Stimulated activated CD4-positive, alpha-beta T cell treated with anti-CD3 and anti-CD28 coated beads, Interleukin-12 subunit alpha, Interleukin-12 subunit beta, amount 100 ng/mL, for 24 hours (primary cell): Measurements from ENCODE around the gene SEC31B.
A peak's percentile ranks its signal among the peaks of the same experiment; 100 is the strongest.

Experiments used
- DNase-seq, 2 experiments: peaks; one replicate each; pipeline ENCODE4 v3.0.0-alpha.2; 2020; ENCODE audit warnings: low read depth in 2 of 2

SEC31B gene

GRCh38 chr10:100529475-100530298 is 10.0 kb upstream of the SEC31B start, which contains the start of gene NDUFB8:
TSS of gene NDUFB8 (minus strand) at chr10:100529871. CDS start at chr10:100529851, 20 bp downstream.
- peak; percentile 79 to 80 for DNase-seq

- DNase-seq, result no peak
These were observed 9.3 kb upstream of the SEC31B start for GRCh38 chr10:100528921-100529474.

- DNase-seq, result no peak
These were observed 8.6 kb upstream of the SEC31B start for GRCh38 chr10:100528123-100528886.

- DNase-seq, result no peak
These were observed 5.0 kb upstream of the SEC31B start for GRCh38 chr10:100524638-100525037.

DNA sequence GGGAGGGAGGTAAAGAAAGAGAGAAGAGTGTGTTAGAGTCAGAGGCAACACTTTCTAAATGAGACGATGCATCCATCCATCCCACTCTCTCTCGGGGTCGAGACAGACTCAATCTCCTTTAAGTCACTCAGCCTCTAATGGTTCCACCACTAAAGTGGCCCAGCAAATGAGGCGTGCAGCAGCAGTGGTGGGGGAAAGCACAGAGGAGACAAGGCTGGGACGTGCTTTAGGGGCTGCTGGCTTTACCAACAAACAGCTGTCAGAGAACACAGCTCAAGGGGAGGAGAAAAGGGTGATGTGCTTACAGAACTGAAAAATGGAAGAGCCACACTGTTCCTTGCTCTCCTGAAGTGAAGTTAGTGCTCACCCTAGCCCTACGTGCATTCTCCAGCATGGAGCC is 4.5 kb upstream of the SEC31B start:
- no peak for DNase-seq

GRCh38 chr10:100522945-100523344 is 3.3 kb upstream of the SEC31B start:
- DNase-seq, result no peak

- DNase-seq, result no peak
These were observed 2.6 kb upstream of the SEC31B start for GRCh38 chr10:100522107-100522801.

GRCh38 chr10:100520811-100521210 is 1.1 kb upstream of the SEC31B start:
- no peak for DNase-seq

DNA sequence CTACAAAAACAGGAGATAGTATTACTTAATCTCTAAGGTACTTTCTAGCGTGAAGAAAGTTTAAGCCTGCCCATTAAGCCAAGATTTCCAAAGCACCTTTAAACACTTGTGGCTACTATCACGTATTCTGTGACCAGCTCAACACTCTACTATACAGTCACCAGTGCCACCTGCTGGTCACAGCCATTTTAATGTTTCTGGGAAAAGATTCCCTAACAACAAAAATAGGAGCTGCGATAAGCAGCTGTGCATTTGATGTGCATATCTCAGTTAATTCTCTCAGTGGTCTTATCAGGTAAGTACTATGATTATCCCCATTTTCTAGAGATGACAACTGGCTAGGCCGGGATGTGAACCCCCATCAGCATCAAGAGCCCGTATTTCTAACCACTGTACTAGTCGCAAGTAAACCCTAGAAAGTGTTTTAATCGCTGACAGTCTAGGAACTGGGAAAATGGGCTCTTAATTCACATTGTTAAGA is 860 bp downstream of the SEC31B start:
- DNase-seq, result peak; percentile 17 to 53

DNA sequence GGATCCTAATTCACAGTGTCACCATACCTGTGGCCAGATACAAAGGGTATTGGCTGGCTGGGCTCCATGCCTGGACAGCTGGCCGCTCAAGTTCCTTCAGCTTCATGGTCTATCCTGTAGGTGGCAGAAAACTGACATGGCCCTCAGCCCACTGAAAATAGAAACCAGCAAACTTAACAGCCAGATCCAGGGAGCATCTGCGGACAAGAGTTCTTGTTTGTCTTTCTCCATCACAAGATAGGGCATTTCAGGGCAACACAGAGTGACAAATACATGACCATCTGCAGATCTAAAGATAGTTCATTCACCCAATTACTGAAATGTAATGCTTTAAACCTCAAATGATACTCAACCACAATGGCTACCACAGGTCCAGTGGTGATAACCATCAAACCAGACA is 2.8 kb downstream of the SEC31B start:
- no peak for DNase-seq

DNA sequence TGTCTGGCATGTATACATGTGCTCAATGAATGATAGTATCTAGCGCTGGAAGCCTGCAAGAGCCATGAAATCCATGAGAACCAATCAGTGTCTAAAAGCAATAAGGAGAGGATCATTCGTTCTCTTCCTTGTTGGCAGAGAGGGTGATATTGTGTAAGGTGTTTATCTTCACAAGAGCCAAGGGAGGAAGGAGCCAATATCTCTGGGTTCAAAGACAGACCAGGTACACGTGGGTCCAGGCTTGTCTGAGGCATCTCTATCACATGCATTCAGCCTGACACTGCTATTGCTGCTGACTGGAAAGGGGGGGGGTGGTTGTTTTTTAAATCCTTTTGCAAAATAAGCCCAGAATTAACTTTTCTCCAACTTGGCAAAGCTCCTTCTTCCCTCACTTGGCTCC is 4.0 kb downstream of the SEC31B start:
- DNase-seq, result no peak

GRCh38 chr10:100510533-100511308 is 8.9 kb downstream of the SEC31B start:
- DNase-seq, result peak; percentile 21 to 38

- DNase-seq, result peak; percentile 23 to 56
These were observed 10.3 kb downstream of the SEC31B start for GRCh38 chr10:100509241-100509840.

- DNase-seq, result no peak
These were observed 10.9 kb downstream of the SEC31B start for GRCh38 chr10:100508691-100509150.

GRCh38 chr10:100508266-100508665 is 11.4 kb downstream of the SEC31B start:
- DNase-seq, result no peak

DNA sequence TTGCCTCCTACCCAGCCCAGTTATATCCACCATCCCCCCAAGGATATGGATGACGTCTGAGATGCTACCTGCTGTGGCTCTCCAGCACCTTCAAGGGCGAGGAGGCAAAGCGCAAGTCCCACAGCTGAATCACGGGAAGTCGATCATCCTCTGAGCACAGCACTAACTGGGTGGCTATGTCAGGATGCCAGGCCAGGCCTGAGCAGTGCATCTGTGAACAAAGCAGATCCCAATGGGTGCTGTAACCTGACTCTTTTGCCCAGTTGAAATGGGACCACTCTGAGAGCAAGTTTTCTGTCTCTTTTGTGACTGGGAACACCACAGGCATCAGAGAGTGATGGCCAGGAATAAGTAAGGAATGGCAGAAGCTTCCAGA is 12.3 kb downstream of the SEC31B start:
- DNase-seq, result no peak

DNA sequence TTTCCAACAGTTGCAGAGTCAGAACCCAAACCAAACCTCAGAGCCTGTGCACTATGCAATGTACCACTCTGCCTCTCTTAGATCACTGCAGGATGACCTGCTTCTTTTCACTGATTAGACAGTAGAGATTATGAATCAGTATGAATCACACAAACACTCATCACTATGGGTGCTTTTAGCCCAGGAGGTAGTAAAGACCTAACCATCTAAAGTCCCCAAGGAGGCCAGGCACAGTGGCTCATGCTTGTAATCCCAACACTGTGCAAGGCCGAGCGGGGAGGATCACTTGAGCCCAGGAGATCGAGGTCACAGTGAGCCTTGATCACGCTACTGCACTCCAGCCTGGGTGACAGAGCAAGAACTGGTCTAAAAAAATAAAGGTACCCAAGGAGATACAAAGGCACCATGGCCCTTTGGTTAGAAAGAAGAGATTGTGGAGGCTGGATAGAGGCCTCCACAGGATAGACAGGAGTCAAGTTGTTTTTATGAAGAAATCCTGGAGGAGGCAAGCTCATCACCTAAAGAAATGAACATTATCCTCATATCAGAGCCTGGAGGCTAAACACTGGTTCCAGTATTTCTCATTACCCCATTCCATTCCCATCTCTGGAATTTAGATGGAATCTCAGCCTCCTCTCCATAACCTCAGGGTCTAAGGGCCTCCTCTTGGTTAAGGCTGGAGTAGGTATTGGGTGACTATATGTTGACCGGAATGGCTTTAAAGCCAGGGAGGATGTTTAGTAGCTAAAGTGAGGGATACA is 12.9 kb downstream of the SEC31B start:
- DNase-seq, result no peak

GRCh38 chr10:100505164-100505563 is 14.5 kb downstream of the SEC31B start:
- DNase-seq, result no peak

DNA sequence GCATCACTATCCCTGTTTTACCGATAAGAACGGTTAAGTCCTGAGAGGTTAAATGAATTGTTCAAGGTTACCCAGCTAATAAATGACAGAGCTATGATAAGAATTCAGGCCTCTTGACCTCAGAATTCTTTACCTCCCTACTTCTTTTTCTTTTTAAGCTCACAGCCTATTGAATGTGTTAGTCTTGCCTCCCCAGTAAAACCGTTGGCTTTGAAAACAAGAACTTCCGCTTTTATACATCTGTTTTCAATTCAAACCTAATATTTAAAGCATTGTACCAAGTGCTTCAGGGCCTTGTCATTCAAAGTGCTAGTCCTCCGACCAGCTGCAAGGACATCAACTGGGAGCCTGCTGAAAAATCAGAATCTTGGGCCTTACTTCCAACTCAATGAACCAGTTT is 15.6 kb downstream of the SEC31B start:
- DNase-seq, result no peak
